CD4-positive, alpha-beta T cell treated with Interleukin-12 subunit alpha and Interleukin-12 subunit beta, for 1 hour (primary cell): ENCODE measurements around the gene FKBP10.
"Not testable (repeated sequence)": the region's sequence is repeated elsewhere in the genome, so short reads cannot be mapped to it uniquely, and the experiment has no call there.

Experiments used
- DNase-seq: peaks from one replicate; pipeline ENCODE4 v3.0.0-alpha.2; 2020

FKBP10 gene

DNA sequence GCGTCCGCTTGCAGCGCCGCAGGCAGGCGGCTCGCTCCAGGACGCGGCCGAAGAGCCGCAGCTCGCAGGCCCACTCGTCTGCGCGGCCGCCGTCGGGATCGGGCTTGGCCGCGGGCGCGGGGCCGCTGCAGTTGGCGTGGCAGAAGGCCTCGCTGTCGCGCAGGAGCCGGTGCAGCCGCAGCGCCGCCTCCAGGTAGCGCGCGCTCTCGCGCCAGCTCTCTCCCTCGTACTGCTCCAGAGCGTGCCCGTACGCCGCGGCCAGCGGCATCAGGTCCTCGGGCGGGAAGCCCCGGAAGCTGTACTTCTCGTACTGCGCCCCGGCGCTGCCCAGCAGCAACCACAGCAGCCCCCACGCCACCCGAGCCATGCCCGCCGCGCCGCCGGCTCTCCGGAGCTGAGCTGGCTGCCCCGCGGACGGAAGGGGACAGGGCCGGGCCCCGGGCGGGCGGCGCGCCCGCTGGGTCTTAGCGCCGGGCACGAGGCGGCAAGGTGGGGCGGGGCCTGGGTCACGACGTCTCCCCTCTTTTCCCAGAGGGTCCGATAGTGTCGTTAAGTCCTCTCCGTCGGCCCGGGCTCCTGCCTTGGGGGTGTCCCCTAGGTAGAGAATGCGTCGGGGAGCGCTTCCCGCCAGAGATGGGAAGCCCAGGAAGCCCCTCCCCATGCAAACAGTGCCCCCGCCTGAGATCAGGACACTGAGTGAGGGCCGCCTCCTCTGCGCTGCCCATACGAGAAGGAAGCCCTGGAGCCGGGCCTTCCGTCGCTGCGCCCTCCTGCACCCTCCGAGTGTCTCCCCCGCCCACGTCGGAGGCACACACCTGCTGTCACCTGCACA is 1.0 kb upstream of the FKBP10 start, which contains the start of gene P3H4:
Gene P3H4, minus strand, starts transcription at position 401 of the 832 bp plus-strand sequence. Its CDS starts 34 bp downstream, at position 367.
- peak; percentile 77 for DNase-seq

DNA sequence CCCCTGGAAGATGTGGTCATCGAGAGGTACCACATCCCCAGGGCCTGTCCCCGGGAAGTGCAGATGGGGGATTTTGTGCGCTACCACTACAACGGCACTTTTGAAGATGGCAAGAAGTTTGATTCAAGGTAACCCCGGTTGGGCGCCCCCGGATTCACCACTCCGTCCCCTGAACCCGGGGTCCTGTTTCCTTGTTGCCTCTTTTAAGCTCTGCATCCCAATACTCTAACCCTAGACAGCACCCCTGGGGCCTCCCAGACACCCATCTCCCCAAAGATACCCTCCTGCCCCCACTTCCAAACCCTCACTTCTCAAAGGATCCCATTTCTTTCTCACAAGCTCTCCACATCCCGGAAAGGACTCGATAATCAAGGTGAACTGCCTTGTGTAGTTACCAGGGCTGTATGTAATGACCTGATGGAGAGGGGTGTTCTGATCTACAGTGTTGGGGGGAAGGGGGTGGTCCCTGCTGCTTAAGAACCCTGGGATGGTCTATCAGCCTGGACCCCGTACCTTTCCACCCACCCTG is 412 bp downstream of the FKBP10 start:
- no peak for DNase-seq

- no peak for DNase-seq
Observed at GRCh38 chr17:41813699-41814124, 908 bp downstream of the FKBP10 start.

GRCh38 chr17:41814195-41814594 is 1.4 kb downstream of the FKBP10 start:
- no peak for DNase-seq

DNA sequence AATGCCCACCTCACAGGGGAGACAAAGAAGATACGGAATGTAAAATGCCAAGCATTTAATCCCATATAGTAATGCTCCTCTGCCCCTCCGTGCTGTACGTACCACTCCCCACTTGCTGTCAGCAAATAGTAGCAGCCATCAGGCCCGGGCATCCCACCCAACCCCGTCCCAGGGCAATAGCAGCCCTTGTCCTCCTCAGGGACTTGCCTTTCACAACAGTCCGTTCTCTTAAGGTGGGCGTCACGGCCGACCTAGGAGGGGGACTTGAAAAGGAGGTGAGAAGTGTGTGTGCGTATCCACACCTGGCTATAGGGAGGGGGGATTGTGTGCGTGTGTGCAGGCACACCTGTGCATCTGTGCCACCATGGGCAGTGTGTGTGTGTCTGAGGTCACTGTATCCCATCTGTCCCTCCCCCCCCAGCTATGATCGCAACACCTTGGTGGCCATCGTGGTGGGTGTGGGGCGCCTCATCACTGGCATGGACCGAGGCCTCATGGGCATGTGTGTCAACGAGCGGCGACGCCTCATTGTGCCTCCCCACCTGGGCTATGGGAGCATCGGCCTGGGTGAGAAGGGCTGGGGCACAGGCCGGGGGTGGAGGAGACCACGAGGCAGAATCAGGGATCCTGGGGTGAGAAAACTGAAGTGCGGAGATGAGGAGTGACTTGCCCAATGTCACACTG is 4.0 kb downstream of the FKBP10 start:
- DNase-seq: no peak

GRCh38 chr17:41818024-41818423 is 5.2 kb downstream of the FKBP10 start:
- no peak for DNase-seq

GRCh38 chr17:41821776-41822175 is 9.0 kb downstream of the FKBP10 start:
- no peak for DNase-seq

GRCh38 chr17:41822216-41823140 is 9.7 kb downstream of the FKBP10 start:
- DNase-seq: no peak

DNA sequence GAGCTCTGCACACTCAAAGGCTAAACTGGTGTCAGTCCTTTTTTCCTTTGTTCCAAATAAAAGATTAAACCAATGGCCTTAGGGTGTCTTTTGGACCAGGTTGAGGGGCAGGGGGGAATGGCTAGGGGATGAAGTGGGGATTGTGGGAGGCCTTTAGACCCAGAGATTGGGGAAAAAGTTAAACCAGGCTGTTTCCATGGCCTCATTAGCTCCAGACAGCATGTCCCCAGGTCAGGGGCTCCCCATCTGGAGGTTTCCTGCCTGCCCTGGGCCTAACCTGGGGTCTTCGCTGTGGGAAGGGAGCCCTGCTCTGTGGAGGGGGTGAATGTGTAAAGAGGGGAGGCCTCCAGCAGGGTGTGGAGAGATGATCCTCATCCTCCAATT is 10.3 kb downstream of the FKBP10 start:
- no peak for DNase-seq

GRCh38 chr17:41823580-41823979 is 10.8 kb downstream of the FKBP10 start:
- DNase-seq: no peak

- no peak for DNase-seq
Observed at GRCh38 chr17:41824086-41824485, 11.3 kb downstream of the FKBP10 start.

DNA sequence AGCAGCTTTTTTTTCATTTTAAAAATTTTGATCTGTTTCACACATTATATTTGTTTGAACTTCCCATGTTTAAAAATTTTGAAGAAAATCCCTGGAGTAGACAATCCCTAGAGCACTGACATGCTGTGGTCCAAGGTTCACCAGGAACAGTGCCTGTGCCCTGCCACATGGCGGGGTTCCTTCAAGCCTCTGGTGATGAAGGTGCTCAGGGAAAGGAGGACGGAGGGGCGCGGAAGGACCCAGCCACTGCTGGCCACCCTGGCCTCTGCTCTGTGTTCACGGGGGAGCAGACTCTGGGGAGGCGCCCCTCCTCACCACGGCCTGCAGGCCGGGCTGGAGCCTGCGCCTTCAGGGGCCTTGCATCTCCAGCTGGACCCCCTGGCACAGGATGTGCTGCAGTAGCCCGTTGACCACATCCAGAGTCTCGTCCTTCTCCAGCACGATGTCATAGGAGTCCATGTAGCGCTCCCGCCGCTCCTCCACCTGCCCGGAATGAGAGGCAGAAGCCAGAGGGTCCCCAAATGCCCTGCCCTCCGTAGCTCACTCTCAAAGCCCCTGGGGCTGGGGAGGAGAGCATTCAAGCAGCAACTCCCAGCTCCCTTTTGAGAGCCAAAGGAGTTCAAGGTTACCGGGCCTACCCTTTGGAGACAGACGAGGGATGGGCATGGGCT is 12.5 kb downstream of the FKBP10 start:
- DNase-seq: no peak

GRCh38 chr17:41829961-41830360 is 17.2 kb downstream of the FKBP10 start:
- not testable (repeated sequence) for DNase-seq

DNA sequence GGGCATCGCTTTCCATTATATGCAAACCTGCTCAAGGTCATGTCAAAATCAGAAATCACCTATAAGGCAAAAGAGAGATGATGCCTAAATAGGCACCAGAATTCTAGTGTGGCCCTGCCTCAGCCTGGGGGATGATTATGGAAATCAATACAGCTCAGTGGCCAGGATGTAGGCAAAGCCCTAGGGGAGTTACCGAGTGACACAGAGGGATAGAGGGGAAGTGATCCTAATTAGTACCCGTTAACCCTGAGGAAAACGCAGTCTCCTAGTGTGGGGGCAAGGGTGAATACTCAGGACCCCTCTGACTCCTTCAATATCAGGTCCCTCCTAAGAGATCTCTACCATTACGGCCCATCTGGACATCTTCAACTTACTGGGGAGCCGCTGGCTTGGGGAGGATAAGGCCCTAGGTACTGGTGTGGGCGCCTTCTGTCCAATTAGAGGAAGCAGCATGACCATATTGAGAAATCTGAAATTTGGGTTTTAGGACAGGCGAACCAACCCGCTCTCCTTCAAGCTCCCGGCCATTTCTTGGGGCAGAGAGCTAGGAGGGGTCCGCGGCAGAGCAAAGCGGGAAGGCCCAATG is 22.5 kb downstream of the FKBP10 start:
- DNase-seq: no peak

- peak; percentile 52 for DNase-seq
Observed at GRCh38 chr17:41835800-41836549, 23.2 kb downstream of the FKBP10 start, which contains the start of gene NT5C3B. NT5C3B (minus strand) TSS chr17:41836232; CDS start chr17:41836193, 39 bp downstream.

GRCh38 chr17:41836550-41837196 is 23.9 kb downstream of the FKBP10 start:
- DNase-seq: no peak

- DNase-seq: no peak
Observed at GRCh38 chr17:41837761-41838538, 25.1 kb downstream of the FKBP10 start, which contains the start of gene KLHL10. KLHL10 (plus strand) TSS chr17:41837825; CDS start chr17:41837933, 108 bp downstream.

- not testable (repeated sequence) for DNase-seq
Observed at GRCh38 chr17:41839448-41839847, 26.6 kb downstream of the FKBP10 start.

DNA sequence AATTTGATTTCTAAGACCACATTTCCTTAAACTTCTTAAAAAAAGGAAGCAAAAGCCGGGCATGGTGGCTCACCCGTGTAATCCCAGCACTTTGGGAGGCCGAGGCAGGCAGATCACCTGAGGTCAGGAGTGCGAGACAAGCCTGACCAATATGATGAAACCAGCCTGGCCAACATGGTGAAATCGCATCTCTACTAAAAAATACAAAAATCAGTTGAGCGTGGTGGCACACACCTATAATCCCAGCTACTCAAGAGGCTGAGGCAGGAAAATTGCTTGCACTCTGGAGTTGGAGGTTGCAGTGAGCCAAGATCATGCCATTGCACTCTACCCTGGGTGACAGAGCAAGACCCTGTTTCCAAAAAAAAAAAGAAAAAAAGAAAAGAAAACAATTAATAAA is 28.0 kb downstream of the FKBP10 start:
- DNase-seq: not testable (repeated sequence)
